Spinal cord (tissue), 10 donors: ENCODE data around the gene PRF1. TPM values are rescaled to one million over a fixed set of nuclear protein-coding genes. Genes with fewer than 3 reads are reported as not detected.
"Not testable (repeated sequence)": the region's sequence is repeated elsewhere in the genome, so short reads cannot be mapped to it uniquely, and the experiment has no call there.

Experiments used
- DNase-seq, 6 donors: peaks; one replicate each; pipeline versions ENCODE4 v3.0.0 to v3.0.0-alpha.2; 2013 to 2015; ENCODE audit warnings: low spot score in 6 of 6, low read depth in 4 of 6
- H3K27ac ChIP-seq: one replicate; pipeline ENCODE4 v1.5.1; 2013; ENCODE audit warnings: low read depth, low read length, control low read depth
- H3K27me3 ChIP-seq: one replicate; pipeline ENCODE4 v1.6.1; 2013; ENCODE audit warnings: low read length; ENCODE audit not compliant: control insufficient read depth, insufficient read depth
- H3K36me3 ChIP-seq: one replicate; pipeline ENCODE4 v1.6.1; 2013; ENCODE audit warnings: low read length; ENCODE audit not compliant: control insufficient read depth, insufficient read depth
- H3K4me1 ChIP-seq: one replicate; pipeline ENCODE4 v1.6.1; 2013; ENCODE audit warnings: low read length; ENCODE audit not compliant: control insufficient read depth, insufficient read depth
- H3K4me3 ChIP-seq: one replicate; pipeline ENCODE4 v1.5.1; 2013; ENCODE audit warnings: low read depth, low read length, control low read depth
- H3K9me3 ChIP-seq: one replicate; pipeline ENCODE4 v1.6.1; 2013; ENCODE audit warnings: low read length; ENCODE audit not compliant: control insufficient read depth, insufficient read depth
- WGBS: methylation state at CpG from one replicate; pipeline ENCODE4 v1.1.5; 2013; ENCODE audit warnings: missing lambda C conversion rate; ENCODE audit not compliant: insufficient coverage; 5-methylcytosine and 5-hydroxymethylcytosine counted together
- polyA plus RNA-seq, 2 donors: library from polyadenylated mRNA; unstranded; fragments of 120-200 nt; gene quantifications; one replicate each; pipeline ENCODE4 v1.2.1, GENCODE V29; 2013; ENCODE audit not compliant: insufficient read length in 2 of 2
- total RNA-seq, 2 donors: library from RNA; depleted of rRNA in 1 of 2; stranded (reverse); fragments of 120-200 nt in 1 of 2; fragments of >200 nt in 1 of 2; gene quantifications; one replicate each; pipeline versions ENCODE4 v1.2.3 to v1.2.4, GENCODE V29; 2013 to 2014
- donor health status: healthy.

Gene PRF1
- total and polyA plus RNA-seq, 4 donors: 0.16 to 0.44 (median 0.39) TPM

GRCh38 chr10:70582793-70583668 lies 19.5 kb downstream of the PRF1 start:
- 67% methylated on average over 4 of the region's 19 CpGs for WGBS
- Histone ChIP-seq H3K36me3 (no peaks in the 10 kb centered on the region), H3K4me1 (peaks cover 23% of the 10 kb centered on the region), H3K9me3 (no peaks in the 10 kb centered on the region), H3K27me3 (no peaks in the 10 kb centered on the region), H3K4me3 (no peak overlapping the region), H3K27ac (peak overlapping the region; percentile 3)
- DNase-seq: no peak

DNA sequence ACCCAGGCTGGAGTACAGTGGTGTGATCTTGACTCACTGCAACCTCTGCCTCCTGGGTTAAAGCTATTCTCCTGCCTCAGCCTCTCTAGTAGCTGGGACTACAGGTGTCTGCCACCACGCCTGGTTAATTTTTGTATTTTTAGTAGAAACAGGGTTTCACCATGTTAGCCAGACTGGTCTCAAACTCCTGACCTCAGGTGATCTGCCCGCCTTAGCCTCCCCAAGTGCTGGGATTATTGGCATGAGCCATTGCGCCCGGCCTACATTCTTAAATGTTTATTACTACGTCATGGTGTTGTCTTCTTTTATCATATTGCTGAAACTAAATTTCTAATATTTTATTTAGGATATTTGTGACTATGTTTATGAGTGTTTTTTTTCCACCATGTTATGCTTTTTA lies 21.4 kb downstream of the PRF1 start:
- not testable (repeated sequence) for H3K27ac ChIP-seq, DNase-seq, H3K9me3 ChIP-seq, H3K27me3 ChIP-seq, H3K36me3 ChIP-seq, H3K4me3 ChIP-seq
- WGBS: 93% methylated on average over 2 of the region's 5 CpGs
- H3K4me1 ChIP-seq: peaks cover 22% of the 10 kb centered on the region

GRCh38 chr10:70579234-70580002 lies 23.1 kb downstream of the PRF1 start:
- no peaks in the 10 kb centered on the region for H3K27me3 ChIP-seq
- WGBS: 100% methylated on average over 2 of the region's 3 CpGs
- no peak overlapping the region for H3K27ac ChIP-seq
- no peaks in the 10 kb centered on the region for H3K36me3 ChIP-seq
- no peak for DNase-seq
- peaks cover 16% of the 10 kb centered on the region for H3K4me1 ChIP-seq
- H3K4me3 ChIP-seq: no peak overlapping the region
- H3K9me3 ChIP-seq: no peaks in the 10 kb centered on the region

- 55% methylated on average over 2 of the region's 7 CpGs for WGBS
- no peaks in the 10 kb centered on the region for H3K27me3 ChIP-seq
- H3K4me1 ChIP-seq: peaks cover 13% of the 10 kb centered on the region
- no peaks in the 10 kb centered on the region for H3K9me3 ChIP-seq
- DNase-seq: no peak
- no peak overlapping the region for H3K27ac ChIP-seq
- no peaks in the 10 kb centered on the region for H3K36me3 ChIP-seq
- no peak overlapping the region for H3K4me3 ChIP-seq
Observed at GRCh38 chr10:70578371-70578947, 24.1 kb downstream of the PRF1 start.

- WGBS: 92% methylated on average over 1 of the region's 2 CpGs
- Histone ChIP-seq H3K4me1 (peaks cover 13% of the 10 kb centered on the region), H3K27me3 (no peaks in the 10 kb centered on the region), H3K27ac (no peak overlapping the region), H3K9me3 (no peaks in the 10 kb centered on the region), H3K4me3 (no peak overlapping the region), H3K36me3 (no peaks in the 10 kb centered on the region)
- DNase-seq: no peak
Observed at GRCh38 chr10:70576803-70577517, 25.6 kb downstream of the PRF1 start.

DNA sequence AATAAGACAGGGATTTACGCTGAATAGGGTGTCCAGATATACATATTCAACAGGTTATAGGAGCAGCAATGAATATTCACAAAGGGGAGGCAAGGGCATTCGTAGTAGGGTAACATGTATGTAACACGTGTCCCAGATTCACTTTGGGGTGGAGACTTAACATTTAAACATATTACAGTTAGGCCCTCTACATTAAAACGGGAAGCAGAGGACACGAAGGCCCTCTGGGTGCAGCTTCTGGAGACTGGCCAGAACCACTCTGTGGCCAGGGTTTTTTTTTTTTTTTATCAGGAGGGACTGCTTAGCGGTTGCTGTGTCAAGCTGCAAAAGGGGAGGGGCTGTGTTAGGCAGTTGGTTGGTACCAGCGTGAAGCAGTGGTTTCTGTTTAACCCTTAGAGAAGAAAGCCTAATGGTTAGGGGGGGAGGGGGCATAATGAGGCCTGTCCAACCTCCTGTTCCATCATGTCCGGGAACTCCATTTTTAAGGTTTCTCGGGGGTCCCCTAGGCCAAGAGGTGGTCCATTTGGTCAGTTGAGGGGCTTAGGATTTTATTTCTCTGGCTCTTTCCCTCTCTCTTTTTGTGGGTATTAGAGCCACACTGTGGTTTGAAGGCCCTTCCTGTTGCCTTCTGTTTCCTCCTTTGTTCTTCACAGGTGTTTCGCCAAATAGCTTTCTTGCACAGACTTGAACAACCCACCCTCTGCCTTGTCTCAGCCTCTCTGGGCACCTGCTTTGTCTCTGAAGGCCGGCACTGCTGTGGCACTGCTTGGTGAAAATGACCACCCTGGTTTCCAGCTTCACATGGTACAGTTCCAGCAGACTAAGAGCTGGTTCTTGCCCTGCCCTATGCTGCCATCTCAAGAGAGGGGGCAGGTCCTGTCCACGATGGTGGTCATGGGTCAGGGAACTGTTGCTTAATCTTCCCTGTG lies 26.4 kb downstream of the PRF1 start:
- Histone ChIP-seq H3K9me3 (no peaks in the 10 kb centered on the region), H3K4me3 (no peak overlapping the region), H3K36me3 (peaks cover 3% of the 10 kb centered on the region), H3K27ac (no peak overlapping the region), H3K27me3 (no peaks in the 10 kb centered on the region), H3K4me1 (peaks cover 17% of the 10 kb centered on the region)
- peak in 2 of 6 donors; percentile 43 to 58 for DNase-seq
- 57% methylated on average over 7 of the region's 12 CpGs for WGBS

- Histone ChIP-seq H3K27ac (no peak overlapping the region), H3K9me3 (no peaks in the 10 kb centered on the region), H3K27me3 (no peaks in the 10 kb centered on the region), H3K4me3 (no peak overlapping the region), H3K36me3 (peaks cover 3% of the 10 kb centered on the region), H3K4me1 (peaks cover 17% of the 10 kb centered on the region)
- WGBS: 14% methylated on average over 2 of the region's 4 CpGs
- peak in 1 of 6 donors; percentile 30 for DNase-seq
Observed at GRCh38 chr10:70575486-70575873, 27.1 kb downstream of the PRF1 start.

DNA sequence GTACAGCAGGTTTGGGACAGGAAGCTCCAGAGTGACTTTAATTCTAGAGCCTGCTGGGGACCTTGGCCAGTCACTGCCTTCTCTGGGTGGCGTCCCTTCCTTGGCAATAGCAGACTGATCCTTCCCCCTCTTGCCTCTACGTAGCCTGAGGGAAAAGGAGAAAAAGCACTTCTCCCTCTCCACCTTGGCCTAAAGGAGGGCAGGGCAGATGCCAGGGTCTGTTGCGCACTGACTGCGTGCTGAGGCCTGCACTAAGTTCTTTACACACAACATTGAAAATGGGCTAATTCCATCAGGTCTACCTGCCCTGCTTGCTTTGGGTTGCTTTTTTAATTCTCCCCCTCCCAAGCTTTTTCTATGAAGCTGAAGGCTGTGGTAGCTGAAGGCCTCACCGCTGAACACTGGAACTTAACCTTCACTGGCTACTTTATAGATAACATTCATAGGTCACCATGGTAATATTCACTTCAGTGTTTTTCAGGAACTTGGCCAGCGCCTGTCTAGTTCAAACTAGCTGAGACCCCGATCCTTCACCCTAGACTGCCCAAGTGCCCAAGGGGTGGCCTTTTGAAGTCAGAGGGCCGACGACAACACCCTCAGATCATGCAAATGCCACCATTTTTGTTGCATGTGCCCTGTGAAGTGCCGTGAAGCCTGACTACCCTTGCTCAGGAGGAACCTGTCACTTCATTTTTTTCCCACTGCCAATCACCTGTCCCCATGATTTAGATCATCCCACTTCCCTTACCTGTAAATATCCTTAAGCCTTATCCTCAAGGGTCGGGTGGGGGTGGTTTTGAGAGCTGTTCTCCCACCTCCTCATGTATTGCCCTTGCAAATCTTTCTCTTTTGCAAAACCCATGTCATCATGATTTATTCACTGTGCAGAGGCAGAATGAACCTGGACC lies 28.7 kb downstream of the PRF1 start:
- peaks cover 3% of the 10 kb centered on the region for H3K36me3 ChIP-seq
- H3K27ac ChIP-seq: no peak overlapping the region
- H3K27me3 ChIP-seq: no peaks in the 10 kb centered on the region
- WGBS: 95% methylated on average over 9 of the region's 11 CpGs
- no peaks in the 10 kb centered on the region for H3K9me3 ChIP-seq
- no peak overlapping the region for H3K4me3 ChIP-seq
- H3K4me1 ChIP-seq: peaks cover 17% of the 10 kb centered on the region
- no peak for DNase-seq
